GM19372 (cell line): ENCODE measurements around the gene TUBG2.
"Not testable (repeated sequence)": the region's sequence is repeated elsewhere in the genome, so short reads cannot be mapped to it uniquely, and the experiment has no call there.

Source experiments
- ATAC-seq: cut with Tn5 transposase; IDR thresholded peaks from one replicate; pipeline ENCODE4 v1.9.1; 2021; ENCODE audit warnings: mild to moderate bottlenecking, low read depth, moderate library complexity; ENCODE audit not compliant: unreplicated experiment

Gene TUBG2

GRCh38 chr17:42659079-42659931 lies at the start of gene TUBG2:
Gene TUBG2 (plus strand): TSS chr17:42659284. CDS start chr17:42659504, 220 bp downstream.
- peak; percentile 52 for ATAC-seq

- ATAC-seq, result not testable (repeated sequence)
Measured at GRCh38 chr17:42609814-42610801, 49.0 kb upstream of the TUBG2 start.

- no peak for ATAC-seq
Measured at GRCh38 chr17:42612013-42612412, 47.1 kb upstream of the TUBG2 start.

- ATAC-seq, result no peak
Measured at GRCh38 chr17:42613699-42614295, 45.3 kb upstream of the TUBG2 start.

GRCh38 chr17:42617956-42618431 lies 41.1 kb upstream of the TUBG2 start:
- no peak for ATAC-seq

- ATAC-seq, result peak; percentile 75
Measured at GRCh38 chr17:42618442-42619150, 40.5 kb upstream of the TUBG2 start.

- not testable (repeated sequence) for ATAC-seq
Measured at GRCh38 chr17:42621987-42622386, 37.1 kb upstream of the TUBG2 start.

- ATAC-seq, result no peak
Measured at GRCh38 chr17:42623271-42623670, 35.8 kb upstream of the TUBG2 start.

- no peak for ATAC-seq
Measured at GRCh38 chr17:42623732-42624596, 35.1 kb upstream of the TUBG2 start.

GRCh38 chr17:42627032-42627764 lies 31.9 kb upstream of the TUBG2 start:
- ATAC-seq, result not testable (repeated sequence)

- no peak for ATAC-seq
Measured at GRCh38 chr17:42629411-42630009, 29.6 kb upstream of the TUBG2 start.

GRCh38 chr17:42632949-42633444 lies 26.1 kb upstream of the TUBG2 start:
- no peak for ATAC-seq

- no peak for ATAC-seq
Measured at GRCh38 chr17:42639525-42640113, 19.5 kb upstream of the TUBG2 start.

GRCh38 chr17:42640121-42640520 lies 19.0 kb upstream of the TUBG2 start:
- ATAC-seq, result no peak

- ATAC-seq, result no peak
Measured at GRCh38 chr17:42642336-42642735, 16.7 kb upstream of the TUBG2 start.

GRCh38 chr17:42647778-42648177 lies 11.3 kb upstream of the TUBG2 start:
- ATAC-seq, result no peak

- ATAC-seq, result no peak
Measured at GRCh38 chr17:42651392-42651791, 7.7 kb upstream of the TUBG2 start.
